Panc1 (cell line): ENCODE data around the gene PUS3. TPM values are rescaled to one million over a fixed set of nuclear protein-coding genes. Genes with fewer than 3 reads are reported as not detected.

Source experiments
- ATAC-seq: fragments of 200-7000 bp; cut with Tn5 transposase; 2 replicates; pipeline ENCODE4 v1.9.1; 2020; ENCODE audit warnings: mild to moderate bottlenecking, moderate library complexity
- BruUV-seq: library from RNA; stranded (reverse); fragments of 400-500 nt; replicated peaks from 2 replicates; lab custom pipeline; 2021; lab: Mats Ljungman, UMichigan
- CTCF ChIA-PET: fragments of 300-600 bp; sonication (Branson Sonifier 250); formaldehyde crosslinking; loops from one replicate; lab custom pipeline; 2022; ENCODE audit warnings: antibody characterized with exemption; lab: Charles Lee
- POLR2A ChIA-PET: fragments of 300-600 bp; sonication (Branson Sonifier 250); formaldehyde crosslinking; loops from one replicate; lab custom pipeline; 2022; ENCODE audit warnings: antibody characterized with exemption; lab: Charles Lee
- DNase-seq: peaks from one replicate; pipeline ENCODE4 v3.0.0-alpha.2; 2010; ENCODE audit warnings: low read depth, low spot score
- H3K27ac ChIP-seq: 2 replicates; pipeline ENCODE4 v1.5.1; 2011; ENCODE audit warnings: mild to moderate bottlenecking, low read length, inconsistent platforms
- H3K27me3 ChIP-seq: fragments of 200-500 bp; sonication (Bioruptor generic); 2 replicates; pipeline ENCODE4 v1.6.0; 2014; ENCODE audit warnings: low read length, inconsistent platforms; ENCODE audit not compliant: control insufficient read depth, insufficient read depth
- H3K36me3 ChIP-seq: fragments of 200-500 bp; sonication (Bioruptor generic); 2 replicates; pipeline ENCODE4 v1.5.1; 2014; ENCODE audit warnings: inconsistent platforms, mild to moderate bottlenecking, low read length, moderate library complexity; ENCODE audit not compliant: control insufficient read depth, insufficient read depth
- H3K4me1 ChIP-seq: 2 replicates; pipeline ENCODE4 v1.5.1; 2011; ENCODE audit warnings: inconsistent platforms, mild to moderate bottlenecking, low read length, moderate library complexity; ENCODE audit not compliant: control insufficient read depth, insufficient read depth
- H3K4me3 ChIP-seq, 2 experiments: 2 replicates each; pipeline ENCODE4 v1.5.1; 2011 to 2012; ENCODE audit warnings: low read depth in 2 of 2, low read length in 2 of 2, mild to moderate bottlenecking in 2 of 2, inconsistent platforms in 1 of 2, moderate library complexity in 1 of 2
- H3K9me3 ChIP-seq: fragments of 200-500 bp; sonication (Bioruptor generic); 2 replicates; pipeline ENCODE4 v1.5.1; 2014; ENCODE audit warnings: low read depth, mild to moderate bottlenecking, inconsistent platforms, low read length, moderate library complexity; ENCODE audit not compliant: control insufficient read depth, insufficient read depth
- CTCF ChIP-seq: fragments of 450-650 bp; IDR thresholded peaks from 2 replicates; pipeline ENCODE4 v1.5.1; 2017; ENCODE audit warnings: mild to moderate bottlenecking
- POLR2AphosphoS5 ChIP-seq: IDR thresholded peaks from 2 replicates; pipeline ENCODE4 v1.6.1; 2012; ENCODE audit warnings: mild to moderate bottlenecking, low read depth, low read length, moderate library complexity
- REST ChIP-seq, 2 experiments: IDR thresholded peaks; 2 replicates each; pipeline ENCODE4 v1.6.1; 2011 to 2012; ENCODE audit warnings: low read depth in 2 of 2, control low read depth in 1 of 2, low read length in 1 of 2, mild to moderate bottlenecking in 1 of 2, moderate library complexity in 1 of 2; ENCODE audit not compliant: insufficient read depth in 1 of 2
- SIN3A ChIP-seq: IDR thresholded peaks from 2 replicates; pipeline ENCODE4 v1.6.1; 2012; ENCODE audit warnings: low read depth, mild to moderate bottlenecking, low read length, moderate library complexity, borderline replicate concordance; ENCODE audit not compliant: insufficient read depth
- TCF7L2 ChIP-seq: IDR thresholded peaks from 2 replicates; pipeline ENCODE4 v1.6.1; 2011; ENCODE audit warnings: mild to moderate bottlenecking, low read depth, low read length, inconsistent platforms
- in situ Hi-C: cut with HindIII; loops from 2 replicates; pipeline ENCODE4 v1.10.0; 2016; ENCODE audit warnings: low sequenced_read_pairs, low pct_unique_long_range_greater_than_20kb
- intact Hi-C: fragments of 100-400 bp; cut with micrococcal nuclease; formaldehyde crosslinking; loops from one replicate; pipeline ENCODE4 v1.10.0; 2022; ENCODE audit not compliant: unreplicated experiment
- total RNA-seq: library from RNA; stranded (reverse); gene quantifications from one replicate; pipeline ENCODE4 v1.2.1, GENCODE V29; 2021; ENCODE audit not compliant: unreplicated experiment

PUS3 gene
- total RNA-seq, 1 experiment from 2014 or later, result 15.1 TPM

GRCh38 chr11:125945011-125945796 lies 42.2 kb upstream of the PUS3 start:
- no peak overlapping the region for H3K27ac ChIP-seq
- POLR2A ChIA-PET, result no interaction called here
- DNase-seq (no peak), ATAC-seq (no peak)
- H3K36me3 ChIP-seq, result no peaks in the 10 kb centered on the region
- in situ Hi-C loops, result loop anchor here (25.0 kb wide), 1 partner anchor 267 kb away; the partner anchor contains the start of genes FAM118B and RPUSD4
- CTCF ChIA-PET, result no interaction called here
- TF ChIP-seq POLR2AphosphoS5, result no peak
- no peak for TF ChIP-seq SIN3A
- intact Hi-C loops, result no loop called here
- H3K9me3 ChIP-seq, result no peaks in the 10 kb centered on the region
- no peaks in the 10 kb centered on the region for H3K4me1 ChIP-seq
- H3K27me3 ChIP-seq, result no peaks in the 10 kb centered on the region
- no peak overlapping the region for H3K4me3 ChIP-seq
- BruUV-seq, result no TSS peak

- CTCF ChIA-PET, result no interaction called here
- H3K27ac ChIP-seq, result no peak overlapping the region
- H3K4me3 ChIP-seq, result no peak overlapping the region
- no peak for TF ChIP-seq POLR2AphosphoS5
- no peak for TF ChIP-seq SIN3A
- TF ChIP-seq TCF7L2, result no peak
- no peak for TF ChIP-seq REST (IDR thresholded peaks at IDR 0.05; ENCODE audit: insufficient read depth in 1 of 2, low read depth in 2 of 2, low read length in 1 of 2)
- TF ChIP-seq CTCF, result no peak
- no peaks in the 10 kb centered on the region for H3K27me3 ChIP-seq
- DNase-seq (no peak), ATAC-seq (no peak)
- intact Hi-C loops, result loop anchor here (5.0 kb wide), 1 partner anchor 118 kb away; the partner anchor contains the start of gene CDON
- no TSS peak for BruUV-seq
- no peaks in the 10 kb centered on the region for H3K4me1 ChIP-seq
- in situ Hi-C loops, result loop anchor here (25.0 kb wide), 1 partner anchor 268 kb away; the partner anchor contains the start of genes FAM118B and RPUSD4
- H3K36me3 ChIP-seq, result no peaks in the 10 kb centered on the region
- no peaks in the 10 kb centered on the region for H3K9me3 ChIP-seq
- POLR2A ChIA-PET, result no interaction called here
These were observed 41.5 kb upstream of the PUS3 start for GRCh38 chr11:125944350-125945010.
